Chondrocyte (in vitro differentiated cells): ENCODE results near the gene GCLM. TPM values are rescaled to one million over a fixed set of nuclear protein-coding genes. Genes with fewer than 3 reads are reported as not detected.
"Not testable (repeated sequence)": the region's sequence is repeated elsewhere in the genome, so short reads cannot be mapped to it uniquely, and the experiment has no call there.

Experiments used
- DNase-seq: peaks from one replicate; pipeline ENCODE4 v3.0.0; 2021; ENCODE audit warnings: mixed read lengths, low spot score
- H3K27ac Mint-ChIP-seq: one replicate; pipeline ENCODE4 v1.8.0; 2021; ENCODE audit warnings: mild to moderate bottlenecking, moderate library complexity, mixed read lengths; ENCODE audit not compliant: unreplicated experiment
- H3K27me3 Mint-ChIP-seq: 2 replicates; pipeline ENCODE4 v1.8.0; 2021; ENCODE audit warnings: low read depth, mixed read lengths
- H3K36me3 Mint-ChIP-seq: 2 replicates; pipeline ENCODE4 v1.8.0; 2021; ENCODE audit warnings: low read depth, mixed read lengths
- H3K4me1 Mint-ChIP-seq: 2 replicates; pipeline ENCODE4 v1.8.0; 2021; ENCODE audit warnings: low read depth, mild to moderate bottlenecking, mixed read lengths
- H3K4me3 Mint-ChIP-seq: one replicate; pipeline ENCODE4 v1.8.0; 2021; ENCODE audit warnings: mild to moderate bottlenecking, moderate library complexity, mixed read lengths; ENCODE audit not compliant: unreplicated experiment
- H3K9me3 Mint-ChIP-seq: 2 replicates; pipeline ENCODE4 v1.8.0; 2021; ENCODE audit warnings: low read depth, mixed read lengths
- total RNA-seq: library from RNA; stranded (reverse); gene quantifications from 3 replicates; pipeline ENCODE4 v1.2.1, GENCODE V29; 2021
- TF ChIP-seq, protein P1 (sequence below): fragments of 200-600 bp; sonication (generic); IDR thresholded peaks from 2 replicates; pipeline ENCODE4 v1.5.0; 2021; ENCODE audit warnings: antibody characterized with exemption, mild to moderate bottlenecking, moderate library complexity

The GCLM gene
- total RNA-seq, 1 donor from 2014 or later: 13.6 TPM

GRCh38 chr1:93876244-93876643 lies 33.0 kb downstream of the GCLM start:
- TF ChIP-seq, protein P1, sequence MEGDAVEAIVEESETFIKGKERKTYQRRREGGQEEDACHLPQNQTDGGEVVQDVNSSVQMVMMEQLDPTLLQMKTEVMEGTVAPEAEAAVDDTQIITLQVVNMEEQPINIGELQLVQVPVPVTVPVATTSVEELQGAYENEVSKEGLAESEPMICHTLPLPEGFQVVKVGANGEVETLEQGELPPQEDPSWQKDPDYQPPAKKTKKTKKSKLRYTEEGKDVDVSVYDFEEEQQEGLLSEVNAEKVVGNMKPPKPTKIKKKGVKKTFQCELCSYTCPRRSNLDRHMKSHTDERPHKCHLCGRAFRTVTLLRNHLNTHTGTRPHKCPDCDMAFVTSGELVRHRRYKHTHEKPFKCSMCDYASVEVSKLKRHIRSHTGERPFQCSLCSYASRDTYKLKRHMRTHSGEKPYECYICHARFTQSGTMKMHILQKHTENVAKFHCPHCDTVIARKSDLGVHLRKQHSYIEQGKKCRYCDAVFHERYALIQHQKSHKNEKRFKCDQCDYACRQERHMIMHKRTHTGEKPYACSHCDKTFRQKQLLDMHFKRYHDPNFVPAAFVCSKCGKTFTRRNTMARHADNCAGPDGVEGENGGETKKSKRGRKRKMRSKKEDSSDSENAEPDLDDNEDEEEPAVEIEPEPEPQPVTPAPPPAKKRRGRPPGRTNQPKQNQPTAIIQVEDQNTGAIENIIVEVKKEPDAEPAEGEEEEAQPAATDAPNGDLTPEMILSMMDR: no peak
- no peak for DNase-seq
- Mint-ChIP-seq H3K36me3 (peaks cover 27% of the 10 kb centered on the region), H3K27ac (no peak overlapping the region), H3K9me3 (no peaks in the 10 kb centered on the region), H3K4me1 (peaks cover 35% of the 10 kb centered on the region), H3K27me3 (no peaks in the 10 kb centered on the region), H3K4me3 (peak overlapping the region; percentile 23)

GRCh38 chr1:93874025-93874651 lies 35.1 kb downstream of the GCLM start:
- H3K27me3 Mint-ChIP-seq: no peaks in the 10 kb centered on the region
- peaks cover 36% of the 10 kb centered on the region for H3K36me3 Mint-ChIP-seq
- TF ChIP-seq, protein P1: peak; percentile 85
- no peaks in the 10 kb centered on the region for H3K9me3 Mint-ChIP-seq
- DNase-seq: no peak
- H3K27ac Mint-ChIP-seq: no peak overlapping the region
- peaks cover 27% of the 10 kb centered on the region for H3K4me1 Mint-ChIP-seq
- H3K4me3 Mint-ChIP-seq: no peak overlapping the region

DNA sequence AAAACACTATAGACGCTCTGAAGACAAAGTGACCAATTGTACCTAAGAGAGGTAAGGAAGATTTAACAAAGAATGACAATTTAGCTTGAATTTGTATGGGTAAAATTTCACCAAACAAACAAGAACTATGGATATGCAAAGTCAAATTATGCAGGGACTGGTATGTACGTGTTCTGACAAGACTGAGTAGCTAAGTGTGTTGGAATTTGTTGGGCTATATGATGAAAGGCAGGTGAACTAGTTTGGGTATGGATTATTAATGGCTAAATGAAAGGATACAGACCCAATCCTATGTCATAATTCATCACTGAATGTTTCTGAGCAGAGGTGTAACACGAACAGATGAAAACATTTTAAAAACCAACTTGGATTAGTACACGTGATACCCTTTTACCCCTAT lies 37.9 kb downstream of the GCLM start:
- H3K4me3 Mint-ChIP-seq: no peak overlapping the region
- DNase-seq: no peak
- H3K9me3 Mint-ChIP-seq: no peaks in the 10 kb centered on the region
- H3K36me3 Mint-ChIP-seq: peaks cover 40% of the 10 kb centered on the region
- H3K27ac Mint-ChIP-seq: no peak overlapping the region
- no peaks in the 10 kb centered on the region for H3K27me3 Mint-ChIP-seq
- TF ChIP-seq, protein P1: no peak
- peaks cover 3% of the 10 kb centered on the region for H3K4me1 Mint-ChIP-seq

DNA sequence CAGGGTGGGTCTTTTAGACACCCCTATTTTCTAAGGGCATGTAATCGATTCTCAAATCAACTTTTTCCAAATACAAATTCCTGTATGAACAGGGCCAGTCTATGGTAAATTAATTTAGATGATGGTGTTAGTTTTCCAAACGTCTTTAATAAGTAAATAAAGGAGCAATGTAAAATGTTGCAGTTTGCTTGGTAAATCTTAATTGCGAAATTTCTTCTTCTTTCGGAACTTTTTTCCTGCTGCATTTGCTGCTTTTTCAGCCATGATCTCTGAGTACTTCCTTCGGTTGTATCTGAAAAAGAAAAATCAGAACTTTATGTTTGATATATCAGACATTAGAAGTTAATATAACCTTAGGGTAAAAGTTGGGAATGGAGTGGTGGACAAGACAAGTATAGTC lies 39.6 kb downstream of the GCLM start:
- Mint-ChIP-seq H3K9me3 (no peaks in the 10 kb centered on the region), H3K27ac (no peak overlapping the region), H3K4me1 (no peaks in the 10 kb centered on the region), H3K27me3 (no peaks in the 10 kb centered on the region), H3K36me3 (peaks cover 31% of the 10 kb centered on the region), H3K4me3 (no peak overlapping the region)
- TF ChIP-seq, protein P1: no peak
- DNase-seq: no peak

DNA sequence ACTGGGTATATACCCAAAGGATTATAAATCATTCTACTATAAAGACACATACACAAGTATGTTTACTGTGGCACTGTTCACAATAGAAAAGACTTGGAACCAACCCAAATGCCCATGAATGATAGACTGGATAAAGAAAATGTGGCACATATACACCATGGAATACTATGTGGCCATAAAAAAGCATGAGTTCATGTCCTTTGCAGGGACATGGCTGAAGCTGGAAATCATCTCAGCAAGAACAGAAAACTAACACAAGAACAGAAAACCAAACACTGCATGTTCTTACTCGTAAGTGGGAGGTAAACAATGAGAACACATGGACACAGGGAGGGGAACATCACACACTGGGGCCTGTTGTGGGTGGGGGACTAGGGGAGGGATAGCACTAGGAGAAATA lies 40.7 kb downstream of the GCLM start:
- H3K4me1 Mint-ChIP-seq, DNase-seq, H3K27ac Mint-ChIP-seq, H3K27me3 Mint-ChIP-seq, H3K9me3 Mint-ChIP-seq, H3K4me3 Mint-ChIP-seq: not testable (repeated sequence)
- H3K36me3 Mint-ChIP-seq: peaks cover 27% of the 10 kb centered on the region

- Mint-ChIP-seq H3K27me3 (no peaks in the 10 kb centered on the region), H3K36me3 (peaks cover 15% of the 10 kb centered on the region), H3K27ac (no peak overlapping the region), H3K9me3 (peaks cover under 1% of the 10 kb centered on the region), H3K4me3 (no peak overlapping the region), H3K4me1 (no peaks in the 10 kb centered on the region)
- TF ChIP-seq, protein P1: no peak
- no peak for DNase-seq
Observed at GRCh38 chr1:93865253-93865652, 44.0 kb downstream of the GCLM start.
